HG03460 (cell line): ENCODE results near the gene MYO1D.
"Not testable (repeated sequence)": the region's sequence is repeated elsewhere in the genome, so short reads cannot be mapped to it uniquely, and the experiment has no call there.

ENCODE experiments used
- ATAC-seq: cut with Tn5 transposase; IDR thresholded peaks from one replicate; pipeline ENCODE4 v1.9.1; 2021; ENCODE audit not compliant: unreplicated experiment

MYO1D gene

DNA sequence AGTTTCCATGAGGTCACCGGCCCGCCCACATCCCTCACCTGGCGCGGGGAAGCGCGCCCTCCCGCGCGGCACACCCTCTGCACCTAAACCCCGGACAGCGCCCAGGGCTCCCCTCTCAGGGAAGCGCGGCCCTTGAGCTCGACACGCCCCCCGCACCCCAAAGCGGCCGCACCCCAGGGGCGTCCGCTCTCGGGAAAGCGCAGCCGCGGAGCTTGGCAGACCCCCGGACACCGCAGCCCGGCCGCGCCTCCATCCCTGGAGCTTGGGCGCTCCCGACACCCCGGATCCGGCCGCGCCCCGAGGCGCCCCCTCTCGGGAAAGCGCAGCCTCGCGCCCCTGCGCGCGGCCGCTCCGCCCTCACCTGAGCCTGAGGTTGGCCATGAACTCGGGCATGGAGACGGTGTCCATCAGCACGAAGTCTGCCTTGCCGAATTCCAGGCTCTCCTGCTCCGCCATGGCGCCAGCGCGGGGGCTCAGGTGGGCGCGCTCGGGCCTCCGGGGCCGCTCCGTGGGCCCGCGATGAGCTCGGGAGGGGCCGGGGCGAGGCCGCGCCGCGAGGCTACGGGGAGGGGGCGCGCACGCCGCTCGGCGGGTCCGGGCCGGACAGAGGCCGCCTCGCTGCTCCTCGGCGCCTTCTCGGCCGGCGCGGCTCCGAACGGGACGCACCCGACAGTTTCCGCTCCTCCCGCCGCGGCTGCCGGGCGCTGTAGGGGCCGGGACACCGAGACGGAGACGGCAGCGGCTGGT, at the start of gene MYO1D:
MYO1D (minus strand) TSS at position 708 of the 747 bp plus-strand sequence; CDS start at position 456, 252 bp downstream.
- ATAC-seq: peak; percentile 48

DNA sequence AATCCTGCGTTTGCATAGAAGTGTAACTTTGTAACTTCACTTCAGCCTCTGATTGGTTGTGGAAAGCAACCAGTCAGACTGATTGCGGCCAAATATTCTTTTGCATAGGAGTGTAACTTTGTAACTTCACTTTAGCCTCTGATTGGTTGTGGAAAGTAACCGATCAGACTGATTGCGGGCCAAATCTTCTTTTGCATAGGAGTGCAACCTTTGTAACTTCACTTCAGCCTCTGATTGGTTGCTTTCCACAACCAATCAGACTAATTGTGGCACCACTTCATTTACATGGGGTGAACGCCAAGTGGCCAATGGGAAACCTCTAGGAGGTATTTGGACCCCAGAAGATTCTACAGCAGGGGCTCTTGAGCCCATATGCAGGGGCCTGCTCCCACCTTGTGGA, 49.3 kb upstream of the MYO1D start:
- ATAC-seq: no peak

DNA sequence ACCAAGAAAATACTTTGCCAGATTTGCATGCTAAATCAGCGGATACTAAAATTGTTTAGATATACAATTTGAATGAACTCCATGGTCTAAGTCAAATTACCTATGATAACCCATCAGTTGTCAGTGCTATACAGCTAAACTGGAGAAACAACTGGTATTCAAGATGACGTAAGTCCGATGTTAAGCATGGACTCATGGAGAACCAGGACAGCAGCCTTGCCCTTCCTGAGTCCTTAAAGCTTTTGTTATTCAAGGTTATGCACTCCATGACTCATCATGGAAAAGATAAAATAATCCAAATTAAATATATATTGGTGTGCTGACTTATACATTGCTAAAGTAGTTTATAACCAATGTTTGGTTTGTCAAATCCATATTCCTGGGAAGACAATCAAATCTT, 47.0 kb upstream of the MYO1D start:
- ATAC-seq: not testable (repeated sequence)

DNA sequence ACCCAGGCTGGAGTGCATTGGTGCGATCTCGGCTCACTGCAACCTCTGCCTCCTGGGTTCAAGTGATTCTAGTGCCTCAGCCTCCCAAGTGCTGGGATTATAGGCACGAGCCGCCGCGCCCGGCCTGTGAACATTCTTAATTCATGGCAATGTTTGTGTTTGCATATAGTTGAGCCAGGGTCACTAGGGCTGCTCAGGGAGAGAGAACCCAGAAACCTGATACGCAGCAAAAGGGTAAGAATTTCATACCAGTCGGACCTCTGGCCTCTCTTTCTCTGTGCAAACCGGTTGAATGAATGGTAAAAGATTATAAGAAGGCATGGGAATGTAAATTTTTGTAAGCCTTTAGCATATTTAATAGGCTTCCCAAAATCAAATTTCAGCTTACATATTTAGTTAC, 44.1 kb upstream of the MYO1D start:
- ATAC-seq: no peak

DNA sequence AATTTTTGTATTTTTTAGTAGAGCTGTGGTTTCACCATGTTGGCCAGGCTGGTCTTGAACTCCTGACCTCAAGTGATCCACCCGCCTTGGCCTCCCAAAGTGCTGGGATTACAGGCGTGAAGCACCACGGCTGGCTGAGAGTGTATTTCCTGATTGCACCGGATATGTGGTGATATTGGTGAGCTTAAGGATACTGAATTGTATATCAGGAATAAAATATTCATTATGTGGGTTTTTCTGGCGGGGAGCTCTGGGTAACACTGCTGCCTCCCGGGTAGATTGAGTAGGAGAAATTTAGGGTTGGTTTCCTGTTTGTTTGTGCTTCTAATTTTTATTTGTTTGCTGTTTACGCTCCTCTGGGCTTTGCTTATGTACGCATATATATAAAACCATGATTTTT, 43.4 kb upstream of the MYO1D start:
- ATAC-seq: no peak

DNA sequence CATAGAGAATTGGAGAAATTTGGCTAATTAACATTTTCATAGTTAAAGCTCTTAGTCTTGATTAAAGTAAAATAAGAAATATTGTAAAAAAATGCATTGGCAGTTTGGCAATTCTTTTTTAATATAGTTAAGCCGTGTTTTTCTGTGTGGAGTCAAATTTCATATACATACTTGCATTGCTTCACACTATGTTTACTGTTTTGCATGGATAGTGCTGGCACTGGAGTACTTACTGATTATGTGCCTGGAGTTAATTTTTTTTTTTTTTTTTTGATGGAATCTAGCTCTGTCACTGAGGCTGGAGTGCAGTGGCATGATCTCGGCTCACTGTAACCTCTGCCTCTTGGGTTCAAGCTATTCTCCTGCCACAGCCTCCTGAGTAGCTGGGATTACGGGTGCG, 43.0 kb upstream of the MYO1D start:
- ATAC-seq: not testable (repeated sequence)

DNA sequence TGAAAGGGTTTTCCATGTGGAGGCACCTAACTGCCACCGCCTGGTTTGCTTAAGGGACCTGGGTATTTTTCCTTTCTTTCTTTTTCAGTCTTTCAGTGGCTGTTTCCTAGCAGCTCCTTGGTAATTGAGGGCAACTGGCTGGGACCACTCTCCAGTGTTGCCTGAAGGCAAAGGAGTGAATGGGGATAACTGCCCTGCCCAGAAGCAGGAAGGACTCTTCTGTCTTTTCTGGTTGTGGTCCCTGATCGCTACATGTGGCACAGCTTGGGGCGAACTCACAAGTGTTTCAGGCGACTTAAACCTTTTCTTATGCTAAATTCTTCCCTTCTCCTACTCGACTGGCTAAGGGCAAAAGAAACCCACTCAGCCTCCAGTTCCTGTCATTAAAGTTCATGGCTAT, 40.9 kb upstream of the MYO1D start:
- no peak for ATAC-seq

DNA sequence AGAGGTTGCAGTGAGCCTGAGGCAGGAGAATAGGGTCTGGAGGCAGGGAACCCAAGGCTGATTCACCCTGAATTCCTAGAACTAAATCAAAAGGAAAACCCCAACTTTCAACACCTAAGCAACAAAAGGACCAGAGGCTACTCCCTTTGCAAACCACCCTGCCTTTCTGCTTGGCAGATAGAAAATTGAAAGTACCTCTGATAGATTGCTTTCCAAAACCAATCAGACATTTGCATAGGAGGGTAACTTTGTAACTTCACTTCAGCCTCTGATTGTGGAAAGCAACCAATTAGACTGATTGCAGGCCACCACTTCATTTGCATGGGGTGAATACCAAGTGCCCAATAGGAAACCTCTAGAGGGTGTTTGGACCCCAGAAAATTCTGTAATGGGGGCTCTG, 40.2 kb upstream of the MYO1D start:
- no peak for ATAC-seq

DNA sequence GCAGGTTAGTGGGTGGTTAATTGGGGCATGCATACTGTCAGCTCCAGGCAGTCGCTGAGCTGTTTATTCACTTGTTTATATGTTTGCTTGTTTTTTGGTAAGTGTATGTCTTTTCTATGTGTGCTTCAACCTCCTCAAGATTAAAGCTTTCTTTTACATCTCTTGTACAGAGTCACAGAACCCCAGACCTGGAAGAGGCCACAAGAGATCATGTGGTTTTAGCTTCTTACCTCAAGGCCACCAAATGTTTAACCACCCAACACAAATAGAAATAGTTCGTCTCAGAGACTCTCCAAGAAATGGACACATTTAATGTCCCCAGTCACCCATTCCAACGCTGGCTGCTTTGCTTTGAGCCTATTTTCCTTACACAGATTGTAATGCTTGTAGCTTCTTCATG, 39.2 kb upstream of the MYO1D start:
- ATAC-seq: no peak

DNA sequence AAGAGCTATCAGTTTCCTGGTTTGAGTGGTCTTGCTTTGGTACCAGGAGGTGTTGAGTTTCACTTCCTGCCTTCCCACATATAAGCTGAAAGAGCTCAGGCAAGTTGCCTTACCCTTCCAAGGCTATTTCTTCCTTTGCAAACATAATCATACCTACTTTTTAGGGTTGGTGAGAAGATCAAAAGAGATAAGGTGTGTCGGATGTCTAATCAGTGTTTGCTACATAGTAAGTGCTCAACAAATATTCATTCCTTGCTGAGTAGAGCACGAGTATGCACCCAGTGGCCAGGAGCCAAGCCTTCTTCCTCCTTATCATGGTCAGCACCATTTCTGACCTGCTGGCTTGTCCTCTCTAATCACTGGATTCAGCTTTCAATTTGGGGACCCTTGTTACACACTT, 38.3 kb upstream of the MYO1D start:
- no peak for ATAC-seq

DNA sequence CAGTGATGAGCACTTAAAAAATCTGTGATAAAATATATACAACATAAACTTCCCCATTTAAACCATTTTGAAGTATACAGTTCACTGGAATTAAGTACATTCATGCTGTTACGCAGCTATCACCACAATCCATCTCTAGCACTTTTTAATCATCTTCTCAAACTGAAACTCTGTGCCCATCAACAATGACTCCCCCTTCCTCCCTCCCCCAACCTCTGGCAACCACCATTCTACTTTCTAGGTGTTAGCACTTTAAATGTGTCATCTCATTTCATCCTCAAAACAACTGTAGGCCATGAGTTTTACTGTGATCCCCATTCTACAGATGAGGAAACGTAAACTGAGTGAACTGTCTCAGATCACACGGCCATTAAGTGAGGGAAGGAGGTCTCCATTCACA, 37.3 kb upstream of the MYO1D start:
- ATAC-seq: no peak

DNA sequence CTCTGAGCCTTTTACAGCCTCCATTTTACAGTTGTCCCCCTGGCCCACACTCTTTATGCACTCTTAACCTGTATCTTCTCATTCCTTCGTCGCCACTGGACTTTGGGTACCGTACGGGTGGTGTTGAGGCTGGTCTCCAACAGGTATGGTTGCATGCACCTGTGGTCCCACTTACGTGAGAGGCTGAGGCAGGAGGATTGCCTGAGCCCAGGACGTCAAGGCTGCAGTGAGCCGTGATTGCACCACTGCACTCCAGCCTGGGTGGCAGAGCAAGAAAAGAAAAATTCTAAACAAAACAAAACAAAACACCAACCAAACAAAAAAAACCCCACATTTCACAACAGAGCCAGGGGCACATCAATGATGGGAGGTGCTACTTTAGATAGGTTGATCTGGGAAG, 36.7 kb upstream of the MYO1D start:
- ATAC-seq: no peak

DNA sequence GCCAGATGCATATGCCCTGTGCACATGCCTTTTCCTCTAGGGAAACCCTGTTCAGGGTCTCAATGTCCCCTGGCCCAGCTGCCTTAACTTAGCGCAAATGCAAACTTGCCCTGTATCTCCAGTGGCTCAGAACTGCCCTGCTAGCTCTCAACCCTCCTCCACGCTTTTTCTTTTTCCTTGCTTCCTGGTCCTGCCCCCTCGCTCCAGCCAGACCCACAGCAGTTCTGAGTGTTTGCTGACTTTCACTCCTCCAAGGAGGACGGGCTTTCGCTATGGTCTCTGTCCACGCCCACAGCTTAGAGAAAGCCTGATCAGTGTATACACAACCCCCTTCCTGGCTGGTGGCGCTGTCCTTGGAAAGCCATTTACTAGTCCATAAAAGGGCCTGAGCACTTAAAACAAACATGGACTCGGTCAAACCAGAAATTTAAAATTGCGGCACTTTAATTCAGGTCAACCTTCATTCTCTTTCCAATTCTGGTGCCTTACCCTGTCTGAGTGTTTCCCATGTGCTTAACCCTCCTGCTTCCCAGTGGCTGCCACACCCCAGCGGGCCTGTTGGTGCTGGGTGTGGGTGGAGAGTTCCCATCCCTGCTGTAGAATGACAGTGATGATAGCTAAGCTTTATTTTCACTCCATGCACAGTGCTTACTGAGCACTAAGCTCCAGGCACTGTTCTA, 35.4 kb upstream of the MYO1D start:
- no peak for ATAC-seq

DNA sequence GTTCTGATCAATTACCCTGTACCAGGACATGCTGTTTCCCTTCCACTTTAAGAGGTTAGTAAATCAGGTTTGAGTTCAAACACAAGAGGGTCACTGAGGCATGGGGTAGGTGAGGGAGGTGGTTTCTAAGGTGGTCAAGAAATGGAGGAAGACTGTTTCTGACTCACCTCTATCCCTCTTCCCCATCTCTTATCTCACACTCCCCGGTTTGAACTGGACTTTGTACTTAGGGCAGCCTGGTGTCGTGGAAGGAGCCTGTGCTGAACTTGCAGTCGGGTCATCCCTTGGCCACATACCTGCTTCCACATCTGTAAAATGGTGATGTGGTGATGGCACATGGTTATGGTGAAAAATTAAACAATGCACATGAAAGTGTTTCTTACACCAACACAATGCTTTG, 33.8 kb upstream of the MYO1D start:
- no peak for ATAC-seq

DNA sequence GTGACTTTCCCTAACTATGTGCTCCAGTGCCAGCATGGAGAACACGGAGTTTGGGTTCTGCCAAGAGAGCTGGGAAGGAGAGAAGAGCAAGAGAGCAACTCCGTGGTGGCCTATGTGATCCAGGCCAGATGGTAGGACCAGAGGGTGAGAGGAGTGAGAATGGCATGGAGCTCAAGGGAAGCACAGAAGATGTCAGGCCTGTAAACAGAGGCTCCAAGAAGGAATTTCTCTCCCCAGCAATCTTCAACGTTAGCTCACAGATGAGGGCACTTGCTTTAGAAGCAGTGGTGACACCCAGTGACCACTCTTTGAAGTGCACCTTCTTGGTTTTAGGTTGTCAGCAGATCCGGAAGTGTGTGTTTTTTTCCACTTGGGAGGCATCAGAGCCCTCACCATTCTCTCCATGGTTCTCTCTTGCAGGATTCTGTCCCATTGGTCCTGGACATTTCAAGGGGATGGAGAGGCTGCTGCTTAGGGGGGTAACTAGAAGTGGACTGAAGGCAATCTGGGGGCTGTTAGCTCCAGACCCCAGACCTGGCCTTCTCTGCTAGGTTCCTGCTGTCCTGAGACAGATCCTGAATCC, 33.0 kb upstream of the MYO1D start:
- no peak for ATAC-seq

DNA sequence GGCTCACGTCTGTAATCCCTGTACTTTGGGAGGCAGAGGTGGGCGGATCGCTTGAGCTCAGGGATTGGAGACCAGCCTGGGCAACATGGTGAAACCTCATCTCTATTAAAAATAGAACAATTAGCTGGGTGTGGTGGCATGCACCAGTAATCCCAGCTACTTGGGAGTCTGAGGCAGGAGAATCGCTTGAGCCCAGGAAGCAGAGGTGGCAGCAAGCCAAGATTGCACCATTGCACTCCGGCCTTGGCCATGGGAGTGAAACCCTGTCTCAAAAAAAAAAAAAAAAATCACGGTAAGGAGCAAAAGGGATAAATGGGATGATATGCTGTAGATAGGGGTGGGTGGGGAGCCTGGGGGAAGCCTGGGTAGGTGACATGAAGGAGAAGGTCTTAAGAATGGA, 30.7 kb upstream of the MYO1D start:
- no peak for ATAC-seq

DNA sequence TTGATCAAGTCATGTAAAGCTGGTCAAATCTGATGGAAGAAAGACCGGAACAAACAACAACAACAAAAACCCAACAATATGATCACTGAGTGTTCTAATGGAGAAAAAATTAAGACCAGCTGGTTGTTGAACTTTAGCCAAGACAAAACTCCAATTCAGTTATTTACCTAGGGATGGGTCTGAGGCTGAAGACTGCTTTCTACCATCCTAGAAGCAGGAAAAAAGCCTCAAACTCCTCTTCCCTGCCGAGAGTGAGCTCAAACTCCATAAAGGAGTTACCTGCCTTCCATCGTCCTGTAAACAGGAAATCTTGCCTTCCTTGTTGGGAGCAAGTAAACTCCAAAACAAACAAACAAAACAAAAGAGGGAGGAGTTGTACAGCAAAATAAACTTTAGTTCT, 28.0 kb upstream of the MYO1D start:
- no peak for ATAC-seq

DNA sequence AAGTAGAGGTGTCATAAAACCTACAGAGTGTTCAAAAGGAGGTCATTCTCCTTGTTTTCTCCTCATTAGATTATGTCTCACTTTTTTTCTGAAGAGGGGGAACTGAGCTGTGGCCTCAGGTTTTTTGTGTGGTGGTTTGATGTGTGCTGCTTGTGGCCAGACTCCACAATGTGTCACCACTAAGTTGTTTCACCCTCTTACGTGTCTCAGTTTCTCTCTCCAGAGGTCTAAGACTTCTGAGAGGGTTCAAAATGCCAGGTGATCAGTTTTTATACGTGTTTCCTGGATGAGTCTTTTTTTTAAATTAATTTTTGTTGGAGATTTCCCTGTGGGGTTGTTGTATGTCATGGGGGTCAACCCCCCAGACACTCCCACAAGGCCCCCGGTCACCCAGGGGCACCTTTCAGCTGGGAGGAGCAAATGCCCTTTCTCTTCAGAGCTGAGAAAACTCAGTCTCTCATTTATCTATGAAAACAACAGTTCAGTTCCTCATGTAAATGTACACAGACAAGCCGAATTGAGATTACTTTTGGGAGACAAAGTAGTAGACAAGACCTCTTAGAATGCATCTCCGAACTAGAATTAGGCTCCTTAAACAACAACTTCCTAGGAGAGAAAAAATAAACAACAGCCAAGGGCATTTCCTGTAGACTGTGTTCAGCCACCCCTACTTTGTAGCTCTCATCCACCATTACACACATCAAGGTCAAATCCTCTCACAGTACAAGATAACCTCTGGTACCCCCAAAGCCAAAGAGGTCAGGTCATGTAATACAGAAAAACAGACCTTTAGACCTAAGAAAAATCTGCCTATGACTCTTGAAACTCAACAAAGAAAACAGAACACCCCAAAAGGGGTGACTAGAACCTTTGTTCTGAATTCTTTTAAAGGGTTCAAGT, 27.1 kb upstream of the MYO1D start:
- no peak for ATAC-seq

DNA sequence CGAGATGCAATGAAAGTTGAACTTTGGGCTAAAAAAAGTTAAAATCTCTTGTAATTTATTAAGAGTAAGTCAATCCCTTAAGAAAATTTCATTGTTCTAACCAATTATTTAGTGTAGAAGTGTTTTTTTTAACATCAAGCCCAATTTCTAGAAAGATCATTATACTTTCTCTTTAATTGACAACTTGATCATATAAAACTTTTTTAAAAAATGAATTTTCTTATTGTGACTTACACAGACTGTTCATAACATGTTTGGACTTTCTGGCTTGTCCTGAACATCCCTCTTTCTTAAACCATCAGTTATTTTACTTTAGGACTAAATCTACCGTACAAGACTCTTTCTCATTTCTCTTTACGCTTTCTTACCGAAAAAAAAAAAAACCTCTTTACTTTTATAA, 24.8 kb upstream of the MYO1D start:
- ATAC-seq: no peak

DNA sequence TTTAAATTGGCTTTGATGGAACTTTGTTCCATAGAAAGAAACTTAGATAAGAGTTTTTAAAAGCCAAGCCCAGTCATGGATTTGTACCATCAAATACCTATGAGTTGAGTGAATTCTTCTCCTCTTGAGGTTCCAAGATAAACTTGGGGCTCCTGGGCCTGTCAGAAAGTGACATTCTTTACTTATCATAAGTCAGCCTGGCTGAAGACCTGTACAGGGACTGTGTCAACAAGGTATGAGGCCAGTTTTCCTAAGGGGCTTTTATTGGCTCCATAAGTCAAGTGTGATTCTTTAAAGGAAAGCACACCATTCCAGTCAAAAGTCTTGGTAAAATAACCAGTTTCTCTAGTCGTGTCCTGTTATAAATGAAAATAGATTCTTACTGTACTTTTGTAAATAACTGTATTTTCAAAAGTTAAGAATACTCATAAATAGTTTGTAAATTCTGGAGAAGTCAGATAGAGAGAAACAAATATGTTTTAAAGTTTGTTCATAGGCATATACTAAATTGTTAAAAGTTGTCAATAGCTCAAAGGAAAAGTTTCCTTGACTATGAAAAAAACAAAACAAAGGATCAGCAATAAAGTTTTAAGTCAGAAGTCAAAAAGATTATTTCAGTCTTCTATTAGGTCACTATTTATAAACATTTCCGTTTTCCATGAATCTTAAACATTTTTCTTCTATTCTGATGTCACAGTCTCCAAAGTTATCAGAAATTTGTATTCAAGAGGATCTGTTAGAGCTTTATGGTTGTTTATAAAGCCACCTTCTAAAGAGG, 22.5 kb upstream of the MYO1D start:
- no peak for ATAC-seq
